ENCODE measurements around the gene PACSIN2. TPM values are rescaled to one million over a fixed set of nuclear protein-coding genes. Genes with fewer than 3 reads are reported as not detected.

The PACSIN2 gene
- total RNA-seq, 2 donors from 2014 or later: 28.8 to 31.3 TPM

DNA sequence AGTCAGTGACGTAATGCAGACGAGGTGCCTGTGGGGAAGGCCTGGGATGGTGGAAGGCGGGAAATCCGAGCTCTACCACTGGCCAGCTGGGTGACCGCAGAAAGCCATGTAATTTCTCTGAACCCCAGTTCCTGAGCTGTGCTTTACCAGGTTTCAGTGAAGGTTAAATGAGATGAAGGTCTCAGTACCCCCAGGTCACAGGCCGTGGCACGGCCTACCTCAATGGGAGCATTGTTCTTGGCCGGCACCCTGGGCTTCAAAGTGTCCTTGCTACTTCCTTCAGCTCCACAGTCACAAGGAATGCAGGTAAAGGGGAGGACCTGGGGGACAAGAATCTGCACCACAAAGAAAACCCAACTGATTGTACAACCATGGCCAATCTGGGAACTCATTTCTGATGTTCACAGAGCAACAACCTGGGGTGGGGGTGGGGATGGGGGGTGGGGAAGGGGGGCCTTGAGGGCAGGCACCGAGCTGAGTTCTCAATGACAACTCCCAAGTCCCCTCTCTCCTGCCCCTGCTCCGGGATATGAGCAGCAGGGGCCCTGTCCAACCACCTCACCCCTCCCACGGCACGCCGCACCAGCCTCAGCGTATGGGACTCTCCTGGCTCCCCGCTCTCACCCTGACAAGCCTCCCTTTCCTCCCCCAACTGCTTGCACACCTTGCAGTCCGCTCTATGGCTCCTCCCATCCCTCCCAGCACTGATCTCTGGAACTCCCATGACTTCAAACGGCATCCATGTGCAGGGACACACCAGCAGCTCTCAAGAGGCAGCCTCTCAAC is 98.8 kb downstream of the PACSIN2 start:
- H3K4me3 Mint-ChIP-seq: no peak overlapping the region
- peaks cover 10% of the 10 kb centered on the region for H3K4me1 Mint-ChIP-seq (ENCODE audit: low read depth)
- ATAC-seq (replicated peaks in 1 of 2): no peak
- no peaks in the 10 kb centered on the region for H3K9me3 Mint-ChIP-seq
- no peaks in the 10 kb centered on the region for H3K27me3 Mint-ChIP-seq (ENCODE audit: low read depth)
- no peaks in the 10 kb centered on the region for H3K36me3 Mint-ChIP-seq (ENCODE audit: insufficient read depth in 2 of 2)
- DNase-seq: no peak
- H3K27ac Mint-ChIP-seq: no peak overlapping the region

DNA sequence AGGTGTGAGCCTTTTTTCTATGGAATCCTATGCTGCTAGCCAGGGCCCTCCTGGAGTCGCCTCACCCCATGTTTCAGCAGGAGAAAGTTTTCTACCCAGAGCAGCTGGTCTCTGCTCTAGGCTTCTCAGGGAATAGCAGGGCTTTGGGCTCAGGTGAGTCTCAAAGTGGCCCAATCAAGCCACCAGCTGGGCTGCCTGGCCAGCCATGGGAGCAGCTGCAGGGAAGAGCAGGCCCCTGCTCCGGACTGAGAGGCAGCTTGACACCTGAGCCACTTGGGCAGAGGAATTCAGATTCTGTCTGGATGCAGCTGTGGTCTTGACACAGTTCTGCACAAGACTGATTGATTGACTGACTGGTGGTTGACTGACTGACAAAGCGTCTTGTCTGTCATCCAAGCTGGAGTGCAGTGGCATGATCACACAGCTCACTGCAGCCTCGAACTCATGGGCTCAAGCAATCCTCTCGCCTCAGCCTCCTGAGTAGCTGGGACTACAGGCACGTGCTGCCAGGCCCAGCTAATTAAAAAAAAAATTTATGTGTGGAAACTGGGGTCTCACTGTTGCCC is 100.4 kb downstream of the PACSIN2 start:
- ATAC-seq (replicated peaks in 1 of 2) (no peak), DNase-seq (no peak)
- no peak overlapping the region for H3K4me3 Mint-ChIP-seq
- H3K27me3 Mint-ChIP-seq (ENCODE audit: low read depth): no peaks in the 10 kb centered on the region
- H3K9me3 Mint-ChIP-seq: no peaks in the 10 kb centered on the region
- no peaks in the 10 kb centered on the region for H3K36me3 Mint-ChIP-seq (ENCODE audit: insufficient read depth in 2 of 2)
- H3K4me1 Mint-ChIP-seq (ENCODE audit: low read depth): peaks cover 6% of the 10 kb centered on the region
- H3K27ac Mint-ChIP-seq: no peak overlapping the region

DNA sequence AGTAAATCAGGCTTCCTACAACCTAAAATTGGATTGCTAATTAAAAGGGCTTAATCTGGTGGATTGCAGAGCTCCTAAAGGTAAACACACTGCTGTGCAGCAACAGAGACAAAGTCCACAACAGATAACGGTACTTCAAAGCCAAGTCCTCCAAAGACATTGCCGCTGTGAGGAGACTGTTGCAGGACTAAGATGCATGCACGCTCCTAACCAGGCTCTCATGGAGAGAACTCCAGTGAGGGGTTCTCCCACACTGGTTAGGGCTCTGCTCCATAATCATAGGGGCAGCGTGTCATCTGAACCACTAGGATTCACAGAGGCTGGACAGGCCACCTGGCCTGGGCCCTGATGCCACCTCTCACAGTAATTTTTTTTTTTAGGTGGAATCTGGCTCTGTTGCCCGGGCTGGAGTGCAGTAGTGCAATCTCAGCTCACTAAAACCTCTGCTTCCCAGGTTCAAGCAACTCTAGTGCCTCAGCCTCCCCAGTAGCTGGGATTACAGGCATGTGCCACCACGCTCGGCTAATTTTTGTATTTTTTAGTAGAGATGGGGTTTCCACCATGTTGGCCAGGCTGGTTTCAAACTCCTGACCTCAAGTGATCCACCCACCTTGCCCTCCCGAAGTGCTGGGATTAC is 101.0 kb downstream of the PACSIN2 start:
- DNase-seq: no peak
- no peak for ATAC-seq (replicated peaks in 1 of 2)
- no peaks in the 10 kb centered on the region for H3K36me3 Mint-ChIP-seq (ENCODE audit: insufficient read depth in 2 of 2)
- H3K27me3 Mint-ChIP-seq (ENCODE audit: low read depth): no peaks in the 10 kb centered on the region
- H3K27ac Mint-ChIP-seq: no peak overlapping the region
- no peaks in the 10 kb centered on the region for H3K4me1 Mint-ChIP-seq (ENCODE audit: low read depth)
- no peak overlapping the region for H3K4me3 Mint-ChIP-seq
- no peaks in the 10 kb centered on the region for H3K9me3 Mint-ChIP-seq

DNA sequence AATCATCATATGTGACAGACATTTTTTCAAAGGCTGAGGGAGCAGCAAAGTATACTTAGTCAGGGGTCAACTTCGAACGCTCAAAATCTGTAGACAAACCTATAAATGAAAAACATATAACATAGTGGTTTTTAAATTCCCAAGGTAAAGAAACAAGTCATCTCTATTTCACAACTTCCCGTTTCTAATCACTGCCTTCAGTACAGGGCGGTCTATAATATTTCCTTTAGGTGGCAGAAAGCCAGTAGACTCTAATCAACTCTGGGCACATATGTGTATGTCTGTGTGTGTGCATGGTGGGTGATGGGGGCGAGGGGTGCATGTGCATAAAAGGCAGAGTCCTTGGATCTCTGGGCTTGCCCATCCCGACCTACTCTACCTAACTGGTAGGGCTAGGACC is 102.9 kb downstream of the PACSIN2 start:
- H3K36me3 Mint-ChIP-seq (ENCODE audit: insufficient read depth in 2 of 2): no peaks in the 10 kb centered on the region
- ATAC-seq (replicated peaks in 1 of 2) (no peak), DNase-seq (no peak)
- H3K27me3 Mint-ChIP-seq (ENCODE audit: low read depth): no peaks in the 10 kb centered on the region
- H3K9me3 Mint-ChIP-seq: no peaks in the 10 kb centered on the region
- no peak overlapping the region for H3K27ac Mint-ChIP-seq
- H3K4me3 Mint-ChIP-seq: no peak overlapping the region
- no peaks in the 10 kb centered on the region for H3K4me1 Mint-ChIP-seq (ENCODE audit: low read depth)

DNA sequence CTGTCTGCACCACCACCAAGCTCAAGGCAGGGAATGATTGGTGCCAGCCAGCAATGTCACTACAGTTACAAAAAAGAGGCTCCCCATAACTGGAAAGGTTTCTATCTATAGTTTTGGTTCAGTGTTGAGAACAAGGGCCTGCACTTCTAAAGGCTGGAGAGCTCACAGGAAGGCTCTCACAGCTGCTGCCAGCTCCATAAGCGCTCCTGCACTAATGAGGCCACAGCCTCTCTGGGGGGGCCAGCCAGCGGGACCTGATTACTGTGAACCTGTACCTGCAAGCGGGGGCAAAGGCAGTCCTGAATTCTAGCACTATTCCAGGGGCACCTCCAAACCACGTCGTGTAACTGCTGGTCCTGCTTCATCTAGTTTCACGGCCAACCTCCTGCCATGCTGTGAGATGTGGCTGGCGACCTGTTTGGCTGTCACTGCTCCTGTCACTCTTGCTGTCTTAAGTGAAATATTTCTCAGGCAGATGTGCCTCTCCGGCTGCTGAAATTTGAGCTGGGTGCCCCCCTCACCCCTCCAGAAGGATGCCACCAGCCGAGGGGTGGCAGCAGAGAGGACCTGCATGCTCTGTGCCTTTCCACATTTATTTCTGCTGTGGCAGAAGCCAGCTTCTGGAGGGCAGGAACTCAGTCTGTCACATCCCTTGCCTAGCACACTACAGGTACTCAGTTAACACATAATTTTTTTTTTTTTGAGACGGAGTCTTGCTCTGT is 104.6 kb downstream of the PACSIN2 start:
- DNase-seq (no peak), ATAC-seq (replicated peaks in 1 of 2) (no peak)
- no peaks in the 10 kb centered on the region for H3K27me3 Mint-ChIP-seq (ENCODE audit: low read depth)
- no peak overlapping the region for H3K4me3 Mint-ChIP-seq
- no peaks in the 10 kb centered on the region for H3K9me3 Mint-ChIP-seq
- no peaks in the 10 kb centered on the region for H3K36me3 Mint-ChIP-seq (ENCODE audit: insufficient read depth in 2 of 2)
- no peaks in the 10 kb centered on the region for H3K4me1 Mint-ChIP-seq (ENCODE audit: low read depth)
- H3K27ac Mint-ChIP-seq: no peak overlapping the region

DNA sequence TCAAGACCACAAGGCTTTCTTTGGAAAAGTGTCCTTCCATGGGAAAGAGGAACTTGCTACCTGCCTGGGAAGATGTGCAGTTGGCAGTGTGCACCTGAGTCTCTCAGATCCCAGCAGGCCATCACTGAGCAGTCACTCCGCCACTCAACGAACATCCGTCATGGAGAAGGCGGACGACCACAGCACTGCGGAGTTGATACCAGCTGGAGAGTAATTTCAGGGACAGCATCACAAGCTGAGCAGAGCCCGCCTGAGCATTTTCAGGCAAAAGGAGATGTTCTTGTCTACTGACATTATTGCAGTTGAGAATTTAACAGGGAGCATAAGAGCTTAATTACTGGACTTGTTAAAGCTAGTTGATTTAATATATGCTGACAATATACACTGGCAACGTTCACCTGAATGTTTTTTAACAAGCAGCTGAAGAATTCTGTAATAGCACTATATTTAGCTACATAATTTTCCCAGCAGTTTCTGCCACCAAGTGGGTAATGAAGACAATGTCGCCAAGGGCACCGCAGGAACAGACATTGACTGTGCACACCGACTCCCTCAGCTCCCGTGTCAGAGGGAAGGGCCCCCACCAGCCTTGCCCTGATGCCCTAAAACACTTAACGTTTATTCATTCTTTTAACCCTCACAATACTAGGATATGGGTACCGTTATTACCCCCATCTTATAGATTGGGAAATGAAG is 105.4 kb downstream of the PACSIN2 start:
- peaks cover 4% of the 10 kb centered on the region for H3K4me1 Mint-ChIP-seq (ENCODE audit: low read depth)
- ATAC-seq (replicated peaks in 1 of 2) (no peak), DNase-seq (no peak)
- H3K27me3 Mint-ChIP-seq (ENCODE audit: low read depth): no peaks in the 10 kb centered on the region
- no peaks in the 10 kb centered on the region for H3K36me3 Mint-ChIP-seq (ENCODE audit: insufficient read depth in 2 of 2)
- H3K27ac Mint-ChIP-seq: no peak overlapping the region
- H3K4me3 Mint-ChIP-seq: no peak overlapping the region
- H3K9me3 Mint-ChIP-seq: no peaks in the 10 kb centered on the region

DNA sequence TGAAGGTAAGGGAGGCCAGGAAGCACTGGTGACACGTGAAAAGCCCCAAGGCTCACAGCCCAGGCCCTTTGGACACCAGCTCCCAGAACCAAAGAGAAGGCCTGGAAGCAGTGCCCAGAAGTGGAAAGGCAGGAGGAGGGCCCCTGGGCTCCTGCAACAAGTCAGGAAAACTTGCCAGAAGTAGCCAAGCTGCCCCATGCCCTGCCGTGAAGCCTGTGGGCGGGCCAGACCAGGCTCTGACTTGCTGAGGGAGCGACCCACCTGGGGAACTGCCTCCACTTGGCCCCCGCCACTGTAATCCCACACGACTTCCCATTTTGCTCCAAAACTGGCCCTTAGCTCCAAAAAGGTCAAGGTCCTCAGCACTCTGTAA is 106.6 kb downstream of the PACSIN2 start:
- DNase-seq: no peak
- Mint-ChIP-seq H3K27ac (no peak overlapping the region), H3K4me1 (ENCODE audit: low read depth) (peaks cover 4% of the 10 kb centered on the region), H3K27me3 (ENCODE audit: low read depth) (no peaks in the 10 kb centered on the region), H3K9me3 (no peaks in the 10 kb centered on the region), H3K4me3 (no peak overlapping the region), H3K36me3 (ENCODE audit: insufficient read depth in 2 of 2) (no peaks in the 10 kb centered on the region)
- no peak for ATAC-seq (replicated peaks in 1 of 2)

DNA sequence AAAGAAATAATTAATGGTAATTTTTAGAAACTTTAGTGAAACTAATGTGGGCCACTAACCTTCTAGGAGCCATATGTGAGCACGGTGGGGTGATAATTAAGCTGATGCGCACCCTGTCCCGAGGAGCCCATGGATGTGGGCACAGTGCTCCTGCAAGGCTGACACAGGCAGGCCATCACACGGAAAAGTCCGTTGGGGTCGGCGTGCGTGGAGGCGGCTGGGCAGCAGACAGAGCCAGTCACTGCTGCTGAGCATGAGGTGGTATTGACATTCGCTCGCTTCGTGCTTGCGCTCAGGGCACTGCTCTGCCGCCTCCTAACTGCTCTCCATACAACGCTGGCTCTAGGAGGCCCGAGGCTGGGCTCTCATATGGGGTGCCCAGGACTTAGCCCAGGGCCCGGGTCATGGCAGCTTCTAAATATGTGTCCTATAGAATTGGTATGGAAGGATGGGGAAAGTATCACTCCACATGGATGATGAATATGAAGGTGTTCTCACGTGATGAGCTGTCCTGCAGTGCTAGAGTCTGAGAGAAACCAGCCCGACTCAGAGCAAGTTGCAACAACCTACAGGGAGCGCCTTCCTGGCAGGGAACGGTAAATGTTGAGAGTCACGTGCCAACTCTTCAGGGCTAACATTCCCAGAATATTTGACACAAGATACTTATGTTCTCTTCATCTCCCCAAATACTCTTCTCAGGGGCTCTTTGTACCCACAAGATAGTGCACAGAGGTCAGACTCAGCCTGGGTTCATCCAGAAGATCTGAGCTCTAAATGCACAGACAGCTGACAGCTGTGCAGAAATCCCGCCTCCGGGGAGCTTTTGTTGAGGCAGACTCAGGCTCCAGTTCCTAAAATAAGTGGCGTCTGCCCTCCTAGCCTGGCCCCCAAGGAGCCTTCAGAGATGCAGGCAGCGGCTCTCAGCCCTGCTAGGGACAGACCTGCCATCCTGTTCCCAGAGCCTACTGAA is 107.3 kb downstream of the PACSIN2 start:
- H3K9me3 Mint-ChIP-seq: no peaks in the 10 kb centered on the region
- ATAC-seq (replicated peaks in 1 of 2) (no peak), DNase-seq (no peak)
- peaks cover 4% of the 10 kb centered on the region for H3K4me1 Mint-ChIP-seq (ENCODE audit: low read depth)
- H3K27me3 Mint-ChIP-seq (ENCODE audit: low read depth): no peaks in the 10 kb centered on the region
- H3K27ac Mint-ChIP-seq: no peak overlapping the region
- no peak overlapping the region for H3K4me3 Mint-ChIP-seq
- no peaks in the 10 kb centered on the region for H3K36me3 Mint-ChIP-seq (ENCODE audit: insufficient read depth in 2 of 2)

DNA sequence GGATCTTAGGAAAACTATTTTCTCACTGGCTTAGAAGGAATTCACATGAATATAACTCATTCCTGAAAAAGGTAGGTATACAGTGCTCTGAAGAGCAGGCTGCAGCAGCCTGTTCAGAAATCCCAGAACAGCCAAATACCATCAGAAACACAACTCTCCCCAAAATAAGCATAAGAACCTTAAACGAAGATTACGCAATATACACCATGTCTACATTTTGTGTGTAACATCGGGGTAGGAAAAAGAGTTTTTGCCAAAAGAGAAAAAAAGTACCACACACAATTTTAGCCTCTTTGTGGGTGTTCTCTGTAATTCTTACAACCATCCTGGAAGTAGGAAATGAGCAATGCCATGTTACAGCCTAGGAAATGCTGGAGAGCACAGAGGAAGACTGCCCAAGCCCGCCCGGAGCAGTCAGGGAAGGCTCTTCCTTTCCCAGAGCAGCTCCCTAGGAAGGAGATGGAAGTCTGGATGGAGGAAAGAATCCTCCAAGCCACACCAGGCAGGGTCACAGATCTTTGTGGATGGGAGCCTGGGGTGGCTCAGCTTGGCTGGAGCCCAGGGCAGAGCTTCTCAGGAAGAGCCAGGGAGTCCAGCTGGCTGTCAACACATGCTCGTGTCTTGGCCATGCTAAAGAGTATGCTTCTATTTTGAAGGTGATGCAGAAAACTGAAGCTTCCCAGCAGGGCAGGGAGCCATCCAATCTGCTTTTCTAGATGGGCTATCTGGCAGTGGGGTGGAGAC is 108.2 kb downstream of the PACSIN2 start:
- H3K4me3 Mint-ChIP-seq: no peak overlapping the region
- no peak for ATAC-seq (replicated peaks in 1 of 2)
- H3K36me3 Mint-ChIP-seq (ENCODE audit: insufficient read depth in 2 of 2): no peaks in the 10 kb centered on the region
- no peak overlapping the region for H3K27ac Mint-ChIP-seq
- no peaks in the 10 kb centered on the region for H3K27me3 Mint-ChIP-seq (ENCODE audit: low read depth)
- H3K4me1 Mint-ChIP-seq (ENCODE audit: low read depth): peaks cover 4% of the 10 kb centered on the region
- H3K9me3 Mint-ChIP-seq: no peaks in the 10 kb centered on the region
- no peak for DNase-seq

DNA sequence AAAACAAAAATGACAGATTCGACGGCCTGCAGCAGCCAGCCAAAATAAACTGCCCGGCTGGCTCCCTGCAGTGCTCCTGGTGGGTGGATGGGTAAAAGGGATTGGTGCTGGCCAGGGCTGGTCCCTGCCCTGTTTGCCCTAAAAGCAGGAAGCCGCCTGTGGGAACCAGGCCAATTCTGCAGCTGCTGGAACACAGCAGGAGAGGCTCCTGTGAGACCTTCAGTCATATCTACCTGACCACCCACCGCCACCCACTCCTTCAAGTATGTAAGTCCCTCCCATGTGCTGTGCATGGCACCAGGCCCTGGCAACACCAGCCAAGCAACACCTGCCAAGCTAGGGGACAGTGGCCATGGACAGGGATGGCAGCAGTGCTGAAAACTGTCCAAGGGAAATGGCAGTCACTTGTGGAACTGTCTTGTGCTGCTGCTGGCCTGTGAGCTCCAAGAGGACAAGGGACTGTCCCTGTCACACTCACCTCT is 109.2 kb downstream of the PACSIN2 start:
- Mint-ChIP-seq H3K4me1 (ENCODE audit: low read depth) (peaks cover 4% of the 10 kb centered on the region), H3K4me3 (no peak overlapping the region), H3K27me3 (ENCODE audit: low read depth) (no peaks in the 10 kb centered on the region), H3K27ac (no peak overlapping the region), H3K36me3 (ENCODE audit: insufficient read depth in 2 of 2) (no peaks in the 10 kb centered on the region), H3K9me3 (no peaks in the 10 kb centered on the region)
- DNase-seq (no peak), ATAC-seq (replicated peaks in 1 of 2) (no peak)

DNA sequence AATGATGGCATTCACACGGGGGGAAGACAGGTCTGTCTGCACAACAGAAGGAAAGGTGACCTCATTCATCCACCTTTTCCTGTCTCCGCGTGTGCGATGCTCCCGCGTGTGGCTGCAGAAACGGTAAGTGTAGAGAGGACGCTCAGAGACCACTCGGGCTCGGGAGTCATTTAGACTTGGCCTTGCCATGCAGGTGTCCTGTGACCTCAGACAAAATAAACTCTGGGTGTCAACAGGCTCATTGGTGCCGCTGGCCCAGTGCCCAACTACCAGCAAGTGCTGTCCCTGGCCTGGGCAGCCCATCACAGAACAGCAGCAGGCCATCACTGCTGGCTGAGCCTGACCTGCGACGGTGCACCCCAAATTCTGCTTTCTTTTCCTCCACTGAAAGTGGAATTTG is 109.7 kb downstream of the PACSIN2 start:
- H3K27ac Mint-ChIP-seq: no peak overlapping the region
- no peaks in the 10 kb centered on the region for H3K36me3 Mint-ChIP-seq (ENCODE audit: insufficient read depth in 2 of 2)
- H3K9me3 Mint-ChIP-seq: no peaks in the 10 kb centered on the region
- no peak overlapping the region for H3K4me3 Mint-ChIP-seq
- H3K27me3 Mint-ChIP-seq (ENCODE audit: low read depth): no peaks in the 10 kb centered on the region
- DNase-seq (no peak), ATAC-seq (replicated peaks in 1 of 2) (no peak)
- H3K4me1 Mint-ChIP-seq (ENCODE audit: low read depth): peaks cover 4% of the 10 kb centered on the region

Data from activated T-cell treated with anti-CD3 and anti-CD28 coated beads, Interleukin-2, amount 50 U/mL, for 72 hours (primary cell).